Ectodermal cell (in vitro differentiated cells): ENCODE data around the gene GNG3.
"Not testable (repeated sequence)": the region's sequence is repeated elsewhere in the genome, so short reads cannot be mapped to it uniquely, and the experiment has no call there.

ENCODE experiments used
- H3K27ac ChIP-seq: 2 replicates; pipeline ENCODE4 v1.7.0; 2013; ENCODE audit warnings: mild to moderate bottlenecking, low read depth, low read length; ENCODE audit not compliant: insufficient read depth, poor library complexity, severe bottlenecking
- H3K27me3 ChIP-seq: 2 replicates; pipeline ENCODE4 v1.7.0; 2013; ENCODE audit warnings: mild to moderate bottlenecking, low read length; ENCODE audit not compliant: insufficient read depth, control insufficient read depth, poor library complexity, severe bottlenecking
- H3K36me3 ChIP-seq: one replicate; pipeline ENCODE4 v1.7.0; 2013; ENCODE audit warnings: low read length; ENCODE audit not compliant: control insufficient read depth, insufficient read depth
- H3K4me1 ChIP-seq: one replicate; pipeline ENCODE4 v1.7.0; 2013; ENCODE audit warnings: low read length; ENCODE audit not compliant: control insufficient read depth, insufficient read depth
- H3K4me3 ChIP-seq: 2 replicates; pipeline ENCODE4 v1.7.0; 2013; ENCODE audit warnings: low read depth, low read length, control low read depth; ENCODE audit not compliant: insufficient read depth
- H3K9me3 ChIP-seq: 2 replicates; pipeline ENCODE4 v1.7.0; 2013; ENCODE audit warnings: mild to moderate bottlenecking, low read length, moderate library complexity; ENCODE audit not compliant: control insufficient read depth
- WGBS, 2 experiments: methylation state at CpG; one replicate each; pipeline ENCODE4 v1.1.7; 2013; ENCODE audit warnings: missing lambda C conversion rate in 2 of 2; 5-methylcytosine and 5-hydroxymethylcytosine counted together

GNG3 gene

GRCh38 chr11:62671608-62672389 is 35.7 kb upstream of the GNG3 start, which contains the start of the genes LBHD1 and UQCC3:
TSS of gene LBHD1 (minus strand) at chr11:62672267. CDS start at chr11:62670031, 2,236 bp downstream.
TSS of gene UQCC3 (plus strand) at chr11:62671673. CDS start at chr11:62671746, 73 bp downstream.
- H3K36me3 ChIP-seq, result peaks cover 8% of the 10 kb centered on the region
- peak within 1 kb of the TSS; percentile 75 for H3K27ac ChIP-seq
- peak within 1 kb of the TSS; percentile 88 for H3K4me3 ChIP-seq
- H3K27me3 ChIP-seq, result no peaks in the 10 kb centered on the region
- H3K9me3 ChIP-seq, result no peaks in the 10 kb centered on the region
- 1% methylated on average over 59 of the region's 59 CpGs for WGBS, 2 experiments
- H3K4me1 ChIP-seq, result peaks cover 7% of the 10 kb centered on the region

GRCh38 chr11:62673196-62673525 is 34.3 kb upstream of the GNG3 start:
- no peak overlapping the region for H3K27ac ChIP-seq
- peaks cover 10% of the 10 kb centered on the region for H3K4me1 ChIP-seq
- 97 to 98% methylated on average over 2 of the region's 2 CpGs for WGBS, 2 experiments
- H3K27me3 ChIP-seq, result no peaks in the 10 kb centered on the region
- no peaks in the 10 kb centered on the region for H3K9me3 ChIP-seq
- H3K36me3 ChIP-seq, result peaks cover 12% of the 10 kb centered on the region
- H3K4me3 ChIP-seq, result peak overlapping the region; percentile 4

GRCh38 chr11:62675415-62675814 is 32.1 kb upstream of the GNG3 start:
- H3K27me3 ChIP-seq, H3K27ac ChIP-seq, H3K4me3 ChIP-seq, H3K9me3 ChIP-seq: not testable (repeated sequence)
- peaks cover 11% of the 10 kb centered on the region for H3K4me1 ChIP-seq
- 96% methylated on average over 10 of the region's 10 CpGs for WGBS, 2 experiments
- peaks cover 12% of the 10 kb centered on the region for H3K36me3 ChIP-seq

- H3K27ac ChIP-seq, result no peak overlapping the region
- H3K4me3 ChIP-seq, result no peak overlapping the region
- H3K27me3 ChIP-seq, result no peaks in the 10 kb centered on the region
- peaks cover 12% of the 10 kb centered on the region for H3K36me3 ChIP-seq
- no peaks in the 10 kb centered on the region for H3K9me3 ChIP-seq
- WGBS, 2 experiments, result 89 to 91% methylated on average over 6 of the region's 6 CpGs
- H3K4me1 ChIP-seq, result peaks cover 11% of the 10 kb centered on the region
Observed at GRCh38 chr11:62676698-62677097, 30.8 kb upstream of the GNG3 start.

- no peaks in the 10 kb centered on the region for H3K9me3 ChIP-seq
- H3K27me3 ChIP-seq, result no peaks in the 10 kb centered on the region
- H3K4me1 ChIP-seq, result peaks cover 11% of the 10 kb centered on the region
- WGBS, 2 experiments, result 89 to 93% methylated on average over 6 of the region's 6 CpGs
- no peak overlapping the region for H3K4me3 ChIP-seq
- no peak overlapping the region for H3K27ac ChIP-seq
- peaks cover 12% of the 10 kb centered on the region for H3K36me3 ChIP-seq
Observed at GRCh38 chr11:62677156-62677555, 30.3 kb upstream of the GNG3 start.

GRCh38 chr11:62677714-62678113 is 29.8 kb upstream of the GNG3 start:
- 92 to 94% methylated on average over 15 of the region's 15 CpGs for WGBS, 2 experiments
- Histone ChIP-seq H3K27me3 (no peaks in the 10 kb centered on the region), H3K4me3 (peak overlapping the region; percentile 99), H3K27ac (no peak overlapping the region), H3K36me3 (peaks cover 12% of the 10 kb centered on the region), H3K4me1 (peaks cover 11% of the 10 kb centered on the region), H3K9me3 (no peaks in the 10 kb centered on the region)

GRCh38 chr11:62678433-62678769 is 29.1 kb upstream of the GNG3 start:
- Histone ChIP-seq H3K27me3 (no peaks in the 10 kb centered on the region), H3K4me3 (peak overlapping the region; percentile 99), H3K9me3 (no peaks in the 10 kb centered on the region), H3K4me1 (peaks cover 11% of the 10 kb centered on the region), H3K27ac (peak overlapping the region; percentile 50), H3K36me3 (peaks cover 12% of the 10 kb centered on the region)
- 7 to 10% methylated on average over 16 of the region's 16 CpGs for WGBS, 2 experiments

GRCh38 chr11:62678770-62679696 is 28.4 kb upstream of the GNG3 start, which contains the start of gene UBXN1:
TSS of gene UBXN1 (minus strand) at chr11:62679073. CDS start at chr11:62678923, 150 bp downstream.
- Histone ChIP-seq H3K27ac (peak within 1 kb of the TSS; percentile 56), H3K27me3 (no peaks in the 10 kb centered on the region), H3K4me3 (peak within 1 kb of the TSS; percentile 99), H3K9me3 (no peaks in the 10 kb centered on the region), H3K4me1 (peaks cover 11% of the 10 kb centered on the region), H3K36me3 (peaks cover 12% of the 10 kb centered on the region)
- WGBS, 2 experiments, result 11 to 12% methylated on average over 55 of the region's 55 CpGs

- Histone ChIP-seq H3K36me3 (peaks cover 9% of the 10 kb centered on the region), H3K4me3 (no peak overlapping the region), H3K27ac (no peak overlapping the region), H3K4me1 (peaks cover 11% of the 10 kb centered on the region), H3K9me3 (no peaks in the 10 kb centered on the region), H3K27me3 (no peaks in the 10 kb centered on the region)
- 86 to 89% methylated on average over 3 to 4 of the region's 4 CpGs for WGBS, 2 experiments
Observed at GRCh38 chr11:62680825-62681240, 26.6 kb upstream of the GNG3 start.

- H3K36me3 ChIP-seq, result peaks cover 6% of the 10 kb centered on the region
- WGBS, 2 experiments, result 90 to 92% methylated on average over 6 of the region's 7 CpGs
- no peak overlapping the region for H3K27ac ChIP-seq
- no peaks in the 10 kb centered on the region for H3K27me3 ChIP-seq
- H3K4me1 ChIP-seq, result peaks cover 8% of the 10 kb centered on the region
- no peak overlapping the region for H3K4me3 ChIP-seq
- H3K9me3 ChIP-seq, result no peaks in the 10 kb centered on the region
Observed at GRCh38 chr11:62682518-62682917, 25.0 kb upstream of the GNG3 start.
